Mammary epithelial cell (primary cell): ENCODE data around the gene TAPBPL.

Source experiments
- EZH2 ChIP-seq: IDR thresholded peaks from 2 replicates; pipeline ENCODE4 v1.6.1; 2012; ENCODE audit warnings: low read length, inconsistent platforms, borderline replicate concordance
- TF ChIP-seq, protein P1 (sequence below), 2 donors: IDR thresholded peaks in 1 of 2; conservative IDR thresholded peaks in 1 of 2; 2 replicates each; pipeline ENCODE4 v1.5.1; 2011 to 2012; ENCODE audit warnings: inconsistent platforms in 2 of 2, low read length in 2 of 2, mild to moderate bottlenecking in 2 of 2, control low read depth in 1 of 2, low read depth in 1 of 2; ENCODE audit not compliant: insufficient read depth in 1 of 2; ENCODE audit errors: extremely low read depth in 1 of 2

DNA sequence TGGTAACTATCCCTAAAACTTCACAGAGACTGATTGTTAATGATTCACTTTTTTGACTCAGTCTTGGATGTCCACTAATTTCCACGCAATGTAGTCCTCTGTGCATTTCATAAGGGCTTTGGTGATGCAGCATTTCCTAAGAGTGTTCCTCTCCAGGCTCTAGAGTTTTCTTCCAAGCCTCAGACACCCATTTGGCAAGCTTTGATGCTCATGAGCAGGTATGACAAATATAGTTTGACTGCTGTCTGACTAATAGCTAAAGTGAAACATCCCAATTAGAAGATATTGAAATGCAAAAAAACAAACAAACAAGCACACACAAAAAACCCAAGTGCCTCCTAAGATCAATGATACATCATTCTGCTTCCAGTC, 20.1 kb downstream of the TAPBPL start:
- TF ChIP-seq, protein P1, sequence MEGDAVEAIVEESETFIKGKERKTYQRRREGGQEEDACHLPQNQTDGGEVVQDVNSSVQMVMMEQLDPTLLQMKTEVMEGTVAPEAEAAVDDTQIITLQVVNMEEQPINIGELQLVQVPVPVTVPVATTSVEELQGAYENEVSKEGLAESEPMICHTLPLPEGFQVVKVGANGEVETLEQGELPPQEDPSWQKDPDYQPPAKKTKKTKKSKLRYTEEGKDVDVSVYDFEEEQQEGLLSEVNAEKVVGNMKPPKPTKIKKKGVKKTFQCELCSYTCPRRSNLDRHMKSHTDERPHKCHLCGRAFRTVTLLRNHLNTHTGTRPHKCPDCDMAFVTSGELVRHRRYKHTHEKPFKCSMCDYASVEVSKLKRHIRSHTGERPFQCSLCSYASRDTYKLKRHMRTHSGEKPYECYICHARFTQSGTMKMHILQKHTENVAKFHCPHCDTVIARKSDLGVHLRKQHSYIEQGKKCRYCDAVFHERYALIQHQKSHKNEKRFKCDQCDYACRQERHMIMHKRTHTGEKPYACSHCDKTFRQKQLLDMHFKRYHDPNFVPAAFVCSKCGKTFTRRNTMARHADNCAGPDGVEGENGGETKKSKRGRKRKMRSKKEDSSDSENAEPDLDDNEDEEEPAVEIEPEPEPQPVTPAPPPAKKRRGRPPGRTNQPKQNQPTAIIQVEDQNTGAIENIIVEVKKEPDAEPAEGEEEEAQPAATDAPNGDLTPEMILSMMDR (conservative IDR thresholded peaks at IDR 0.05 in 1 of 2, IDR thresholded peaks at IDR 0.05 in 1 of 2; ENCODE audit: extremely low read depth in 1 of 2, insufficient read depth in 1 of 2, low read depth in 1 of 2, low read length in 2 of 2) = no peak
- no peak for TF ChIP-seq EZH2
